NCI-H748 (cell line): ENCODE results near the gene TENT5C.

Source experiments
- DNase-seq: peaks from one replicate; lab custom pipeline; 2025; ENCODE audit not compliant: unreplicated experiment; lab: John Stamatoyannopoulos, UW

TENT5C gene

GRCh38 chr1:117653195-117653594 lies 47.3 kb downstream of the TENT5C start:
- no peak for DNase-seq

GRCh38 chr1:117653732-117654492 lies 48.1 kb downstream of the TENT5C start:
- DNase-seq: peak; percentile 28

GRCh38 chr1:117654493-117655219 lies 48.8 kb downstream of the TENT5C start:
- no peak for DNase-seq

GRCh38 chr1:117655220-117655577 lies 49.4 kb downstream of the TENT5C start:
- DNase-seq: no peak

DNA sequence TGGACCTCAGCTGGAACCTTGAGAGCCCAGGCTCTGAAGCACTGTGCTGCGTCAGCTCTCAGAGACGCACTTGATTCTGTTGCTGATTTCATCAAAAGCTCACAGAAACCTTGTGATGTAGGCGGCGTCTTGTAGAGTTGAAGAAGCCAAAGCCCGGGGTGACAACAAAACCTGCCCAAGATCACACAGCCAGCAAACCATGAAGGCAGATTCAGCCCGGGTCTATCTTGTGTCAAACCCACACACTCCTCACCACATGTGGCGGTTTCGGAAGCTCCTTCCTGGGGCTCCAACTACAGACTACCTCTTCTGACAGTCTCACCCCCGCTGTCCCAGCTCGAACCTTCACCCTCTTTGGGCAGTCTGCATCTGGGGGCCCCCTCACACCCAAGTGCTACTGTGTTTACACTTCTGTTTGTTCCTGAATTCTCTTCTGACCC lies 50.4 kb downstream of the TENT5C start:
- DNase-seq: no peak

GRCh38 chr1:117657031-117657430 lies 51.2 kb downstream of the TENT5C start:
- DNase-seq: no peak

DNA sequence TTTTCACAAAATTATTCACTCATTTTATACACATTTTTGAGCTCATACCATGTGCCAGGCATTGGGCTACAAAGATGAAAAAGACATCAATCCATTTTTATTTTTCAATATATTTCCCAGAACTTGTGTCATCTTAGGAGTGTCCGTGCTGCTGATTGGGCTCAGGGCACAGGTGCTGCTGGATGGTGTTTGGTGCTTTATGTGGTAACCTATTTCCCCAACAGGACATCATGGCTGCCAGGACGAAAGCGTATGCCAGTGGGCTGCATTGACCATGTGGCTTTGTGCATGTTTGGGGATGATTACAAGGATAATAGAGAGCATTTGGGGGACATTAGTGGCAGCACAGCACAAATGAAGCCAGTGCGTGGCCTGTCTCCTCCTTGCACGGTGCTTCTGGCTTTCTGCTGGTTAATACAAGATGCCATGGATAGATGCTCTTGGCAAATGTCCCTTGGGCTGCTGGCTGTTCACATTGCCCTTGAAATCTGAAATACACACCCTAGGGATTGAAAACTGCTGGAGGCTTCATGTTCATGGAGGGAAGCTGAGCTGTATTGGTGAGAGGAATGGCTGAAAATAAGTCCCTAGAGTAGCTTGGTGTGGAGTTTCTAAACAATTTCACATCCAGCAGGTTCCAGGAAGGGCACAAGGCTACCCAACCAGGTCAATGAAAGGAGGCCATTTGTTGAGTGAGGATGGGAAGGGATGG lies 52.3 kb downstream of the TENT5C start:
- DNase-seq: no peak

- DNase-seq: no peak
These were observed 52.8 kb downstream of the TENT5C start for GRCh38 chr1:117658676-117659075.

DNA sequence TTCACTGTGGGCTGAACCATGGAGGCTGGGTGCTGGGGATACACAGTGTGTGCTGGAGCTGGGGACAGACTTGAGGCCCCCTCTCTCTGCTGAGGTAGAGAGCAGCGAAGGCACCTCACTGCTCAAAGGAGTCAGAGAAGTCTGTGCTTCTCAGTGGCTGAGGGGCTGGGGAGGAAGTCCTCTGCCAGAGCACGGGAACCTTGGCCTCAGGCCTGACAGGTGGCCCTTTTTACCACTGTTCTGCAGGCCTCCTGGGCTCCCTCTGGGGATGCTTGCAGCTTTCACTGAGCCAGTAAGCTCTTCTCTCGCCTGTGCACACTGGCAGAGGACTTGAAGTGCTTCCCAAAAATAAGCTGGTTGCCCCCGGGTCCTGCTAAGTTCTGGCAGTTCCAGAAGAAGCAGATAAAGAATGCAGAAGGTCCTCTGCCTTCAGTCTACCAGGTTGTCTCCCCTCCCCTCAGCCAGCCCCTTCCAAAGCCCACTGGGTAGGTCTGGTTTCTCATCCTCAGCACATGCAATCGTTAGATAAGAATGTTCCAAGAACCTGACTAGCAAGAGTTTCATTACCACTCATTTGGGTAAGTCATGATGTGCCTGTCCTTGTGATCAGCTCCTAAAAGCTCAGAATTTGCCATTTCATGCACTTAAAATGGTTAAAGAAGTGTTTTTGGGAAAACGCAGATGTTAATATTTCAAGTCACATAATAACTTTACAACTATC lies 53.9 kb downstream of the TENT5C start:
- DNase-seq: no peak

- DNase-seq: no peak
These were observed 54.6 kb downstream of the TENT5C start for GRCh38 chr1:117660271-117660965.

GRCh38 chr1:117661027-117661426 lies 55.2 kb downstream of the TENT5C start:
- no peak for DNase-seq

DNA sequence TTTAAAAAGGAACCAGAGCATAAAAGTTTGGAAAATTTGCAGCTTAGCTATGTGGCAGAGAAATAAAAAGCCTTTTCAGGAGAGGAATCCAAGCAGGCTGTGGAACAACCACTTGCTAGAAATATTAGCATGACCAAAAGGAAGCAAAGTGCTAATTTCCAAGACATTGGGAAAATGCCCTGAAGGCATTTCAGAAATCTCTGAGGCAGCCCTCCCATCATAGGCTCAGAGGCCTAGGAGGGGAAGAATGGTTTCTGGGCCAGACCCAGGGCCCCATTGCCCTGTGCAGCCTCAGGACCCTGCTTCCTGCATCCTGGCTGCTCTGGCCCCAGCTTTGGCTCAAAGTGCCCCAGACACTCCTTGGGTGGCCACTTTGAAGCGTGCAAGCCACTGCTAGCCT lies 56.8 kb downstream of the TENT5C start:
- no peak for DNase-seq

DNA sequence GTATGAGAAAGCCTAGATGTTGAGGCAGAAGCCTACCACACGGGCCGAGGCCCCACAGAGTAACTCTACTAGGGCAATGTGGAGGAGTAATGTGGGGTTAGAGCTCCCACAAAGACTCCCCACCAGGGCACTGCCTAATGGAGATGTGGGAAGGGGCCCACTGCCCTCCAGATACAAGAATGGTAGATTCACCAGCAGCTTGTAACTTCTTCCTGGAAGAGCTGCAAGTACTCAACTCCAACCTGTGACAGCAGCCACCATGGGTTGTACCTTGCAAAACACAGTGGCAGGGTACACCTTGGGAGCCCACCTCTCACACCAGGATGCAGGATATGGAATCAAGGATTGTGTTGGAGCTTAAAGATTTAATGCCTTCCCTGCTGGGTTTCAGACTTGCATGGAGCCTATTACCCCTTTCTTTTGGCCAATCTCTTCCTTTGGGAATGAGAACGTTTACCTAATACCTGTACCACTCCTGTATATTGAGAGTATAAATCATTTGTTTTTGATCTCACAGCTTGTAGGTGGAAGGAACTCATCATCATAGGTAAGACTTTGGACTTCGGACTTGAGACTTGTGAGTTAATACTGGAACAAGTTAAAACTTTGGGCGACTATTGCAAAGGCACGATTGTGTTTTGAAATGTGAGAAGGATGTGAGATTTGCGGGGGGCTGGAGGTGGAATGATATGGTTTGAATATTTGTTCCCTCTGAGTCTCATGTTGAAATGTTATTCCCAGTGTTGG lies 57.5 kb downstream of the TENT5C start:
- DNase-seq: no peak

DNA sequence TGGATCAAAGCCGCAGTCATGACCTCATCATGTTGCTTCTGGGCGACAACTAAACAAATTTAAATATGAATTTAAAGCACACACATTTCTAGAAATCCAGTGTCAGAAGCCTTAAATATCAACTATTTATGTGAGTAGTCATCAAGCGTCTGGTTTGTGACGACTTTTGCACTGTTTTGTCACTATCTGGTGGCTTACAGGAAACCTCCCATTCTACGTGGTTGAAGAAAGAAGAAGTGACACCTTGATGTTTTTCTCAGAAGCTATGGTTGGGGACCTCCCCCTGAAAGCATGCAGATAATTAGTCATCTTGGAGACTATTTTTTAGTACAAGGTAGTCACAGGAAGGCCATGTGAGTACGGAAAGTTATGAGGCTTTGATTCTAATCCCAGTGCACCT lies 58.5 kb downstream of the TENT5C start:
- no peak for DNase-seq

DNA sequence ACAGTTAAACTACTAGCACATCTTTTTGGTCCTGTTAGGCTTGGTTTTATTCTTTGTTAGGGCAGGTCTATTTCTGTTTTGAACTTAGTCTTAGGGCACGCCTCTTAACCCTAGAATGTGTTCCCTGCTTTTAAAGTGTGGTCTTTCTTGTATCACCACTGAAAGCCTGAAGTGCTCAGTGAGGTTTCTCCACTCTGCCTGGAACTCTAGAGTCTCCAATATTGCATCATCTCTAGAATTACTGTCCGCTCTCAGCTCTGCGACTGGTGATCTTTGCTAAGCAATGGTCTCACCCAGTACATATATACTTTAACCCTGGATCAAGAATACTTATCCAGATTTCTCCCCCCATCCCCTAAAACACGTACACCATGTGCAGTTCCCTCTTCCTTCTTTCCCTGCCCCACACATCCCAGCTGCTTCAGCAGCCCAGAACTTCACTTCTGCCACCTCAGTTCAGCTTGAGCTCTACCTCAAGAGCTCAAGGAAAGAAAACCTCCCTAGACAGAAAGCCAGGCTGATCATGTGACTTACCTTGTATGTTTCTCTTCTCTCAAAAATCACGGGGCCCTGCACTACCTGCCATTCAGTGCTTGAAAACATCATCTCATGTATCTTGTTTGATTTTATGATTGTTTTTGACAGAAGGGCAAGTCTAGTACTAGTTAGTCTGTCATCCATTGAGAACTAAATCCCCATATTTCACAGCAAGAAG lies 59.9 kb downstream of the TENT5C start:
- DNase-seq: no peak

GRCh38 chr1:117669572-117669971 lies 63.7 kb downstream of the TENT5C start:
- no peak for DNase-seq

- no peak for DNase-seq
These were observed 65.3 kb downstream of the TENT5C start for GRCh38 chr1:117670976-117671780.

DNA sequence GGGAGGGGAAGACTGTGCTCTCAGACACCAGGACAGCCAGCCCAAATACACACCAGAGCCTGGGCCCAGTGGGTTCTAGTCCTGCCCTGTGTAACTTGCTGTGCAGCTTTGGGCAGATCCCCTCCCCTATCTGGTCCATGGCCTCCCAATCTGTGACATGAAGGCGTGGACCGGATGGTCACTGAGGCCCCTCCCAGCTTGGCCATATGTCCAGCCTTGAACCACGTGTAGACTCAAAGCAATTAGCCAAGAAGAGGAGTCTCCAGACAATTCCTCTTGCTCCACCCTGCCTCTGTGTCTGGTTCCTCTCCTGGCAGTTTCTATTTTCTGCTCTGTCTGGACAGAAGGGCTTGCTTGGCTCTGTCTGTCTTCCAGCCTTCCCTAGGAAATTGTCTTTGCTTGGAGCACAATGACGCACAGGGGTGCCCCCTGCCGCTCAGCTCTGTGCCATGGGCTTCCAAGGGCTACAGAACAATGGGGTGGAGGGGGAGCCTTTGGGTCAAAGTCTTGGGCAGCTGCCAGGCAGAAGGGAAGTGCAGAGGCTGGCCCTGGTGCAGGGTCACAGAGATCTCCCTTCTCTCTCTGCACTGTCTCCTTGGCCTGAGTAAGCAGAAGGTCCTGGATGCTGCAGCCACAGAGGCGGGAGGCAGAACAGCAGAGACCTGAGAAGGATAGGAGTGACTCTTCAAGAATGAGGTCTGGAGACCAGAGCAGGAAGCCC lies 66.1 kb downstream of the TENT5C start:
- DNase-seq: peak; percentile 19
